ENCODE results near the gene CFAP97D2. TPM values are rescaled to one million over a fixed set of nuclear protein-coding genes. Genes with fewer than 3 reads are reported as not detected.

Gene CFAP97D2
- total RNA-seq, 1 donor from 2014 or later = not detected

GRCh38 chr13:114200399-114200911, 21.4 kb downstream of the CFAP97D2 start:
- DNase-seq = peak; percentile 22

GRCh38 chr13:114202581-114202980, 23.5 kb downstream of the CFAP97D2 start:
- no peak for DNase-seq

DNA sequence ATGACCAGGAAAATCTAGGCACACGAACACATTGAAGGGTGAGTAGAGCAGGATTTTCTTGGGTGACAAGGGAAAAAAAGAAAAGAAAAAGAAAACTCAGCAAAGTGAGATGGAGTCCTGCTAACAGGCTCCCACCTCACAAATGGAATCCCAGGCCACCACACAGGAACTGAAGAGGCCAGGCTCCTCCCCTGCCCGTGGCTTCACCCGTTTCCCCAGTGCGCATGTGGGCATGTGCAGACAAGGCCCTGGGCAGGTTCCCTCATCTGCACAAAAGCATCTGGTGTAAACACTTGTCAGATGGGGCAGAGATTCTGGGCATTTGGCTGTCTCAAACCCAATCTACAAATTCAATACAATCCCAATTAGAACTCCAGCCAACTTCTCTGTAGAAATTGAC, 24.5 kb downstream of the CFAP97D2 start:
- no peak for DNase-seq

DNA sequence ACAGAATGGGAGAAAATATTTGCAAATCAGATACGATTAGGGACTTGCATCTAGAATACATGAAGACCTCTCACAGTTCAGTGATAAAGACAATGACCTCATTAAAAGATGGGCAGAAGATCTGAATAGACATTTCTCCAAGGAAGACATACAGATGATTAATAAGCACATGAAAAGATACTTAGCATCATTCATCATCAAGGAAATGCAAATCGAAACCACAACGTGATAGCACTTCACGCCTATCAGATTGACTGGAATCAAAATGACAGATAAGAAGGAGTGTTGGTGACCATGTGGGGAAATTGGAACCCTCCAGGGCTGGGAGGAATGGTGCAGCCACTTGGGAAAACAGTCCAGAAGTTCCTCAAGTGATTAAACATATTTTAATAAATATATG, 25.8 kb downstream of the CFAP97D2 start:
- no peak for DNase-seq

- DNase-seq = no peak
Observed at GRCh38 chr13:114208134-114208533, 29.1 kb downstream of the CFAP97D2 start.

GRCh38 chr13:114211446-114212157, 32.5 kb downstream of the CFAP97D2 start:
- DNase-seq = no peak

GRCh38 chr13:114212158-114212495, 33.1 kb downstream of the CFAP97D2 start:
- no peak for DNase-seq

GRCh38 chr13:114213980-114214379, 34.9 kb downstream of the CFAP97D2 start:
- no peak for DNase-seq

DNA sequence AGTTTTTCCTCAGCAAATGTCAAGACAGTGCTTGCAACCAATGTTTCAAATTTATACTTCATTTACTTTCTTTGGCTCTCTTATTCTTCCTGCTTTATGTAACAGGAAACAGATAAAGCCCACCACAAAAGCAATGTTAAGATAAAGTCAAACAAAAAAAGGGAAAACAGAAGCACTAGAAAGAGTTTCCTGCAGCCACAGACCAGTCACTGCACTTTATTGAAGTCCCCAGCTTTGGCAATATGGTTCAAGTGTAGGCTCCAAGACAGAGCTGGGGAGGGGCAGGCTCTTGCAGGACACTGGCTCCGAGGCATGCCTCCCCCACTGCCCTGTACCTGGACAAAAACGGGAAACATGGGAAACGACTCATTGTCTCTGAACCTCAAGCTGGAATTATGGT, 40.3 kb downstream of the CFAP97D2 start:
- DNase-seq = no peak

GRCh38 chr13:114222461-114222968, 43.5 kb downstream of the CFAP97D2 start:
- DNase-seq = peak; percentile 32

GRCh38 chr13:114224201-114224600, 45.1 kb downstream of the CFAP97D2 start:
- no peak for DNase-seq

- DNase-seq = no peak
Observed at GRCh38 chr13:114225610-114226009, 46.6 kb downstream of the CFAP97D2 start.

DNA sequence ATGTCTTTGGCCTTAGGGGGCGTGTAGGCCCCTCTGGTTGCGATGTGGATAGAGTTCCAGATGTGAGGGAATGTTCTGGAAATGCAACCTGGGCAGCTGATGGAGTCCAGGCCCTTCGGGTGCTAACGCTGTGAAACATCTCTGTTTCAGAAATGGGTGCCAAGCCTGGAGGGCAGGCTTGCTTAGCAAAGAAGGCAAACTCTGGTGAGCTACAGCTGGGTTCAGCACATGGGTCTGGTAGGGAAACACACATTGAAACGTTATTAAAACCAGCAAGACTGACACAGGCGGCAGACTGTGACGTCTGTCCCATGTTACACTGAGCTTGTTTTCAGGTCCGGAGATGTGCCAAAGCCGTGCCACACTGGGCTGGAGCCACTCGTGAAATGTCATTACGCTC, 47.0 kb downstream of the CFAP97D2 start:
- DNase-seq = no peak

DNA sequence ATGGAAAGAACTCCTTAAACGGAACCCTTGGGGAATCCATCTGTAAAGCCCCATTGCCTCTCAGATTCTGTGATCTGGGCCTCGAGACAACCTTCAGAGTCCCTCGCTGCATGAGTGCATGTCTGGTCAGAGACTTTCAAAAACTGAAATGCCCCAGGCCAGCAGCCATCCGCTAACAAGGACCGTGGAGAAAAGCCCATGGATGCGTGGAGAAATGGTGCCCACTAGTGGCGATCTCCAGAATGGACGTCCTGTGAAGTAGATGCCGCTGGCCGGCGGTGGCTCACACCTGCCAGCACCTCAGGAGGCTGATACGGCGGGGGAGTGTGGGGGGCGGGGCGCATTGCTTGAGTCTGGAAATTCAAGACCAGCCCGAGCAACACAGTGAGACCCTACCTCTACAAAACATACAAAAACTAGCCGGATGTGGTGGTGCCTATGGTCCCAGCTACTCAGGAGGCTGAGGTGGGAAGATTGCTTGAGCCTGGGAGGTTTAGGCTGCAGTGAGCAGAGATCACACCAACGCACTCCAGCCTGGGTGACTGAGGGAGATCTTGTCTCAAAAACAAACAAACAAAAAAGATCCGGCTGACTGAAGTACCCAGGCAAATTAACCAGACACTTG, 47.8 kb downstream of the CFAP97D2 start:
- DNase-seq = peak; percentile 93

GRCh38 chr13:114227528-114227927, 48.5 kb downstream of the CFAP97D2 start:
- no peak for DNase-seq

- no peak for DNase-seq
Observed at GRCh38 chr13:114228176-114228575, 49.1 kb downstream of the CFAP97D2 start.

GRCh38 chr13:114229506-114229905, 50.4 kb downstream of the CFAP97D2 start:
- no peak for DNase-seq

- DNase-seq = no peak
Observed at GRCh38 chr13:114230117-114230516, 51.1 kb downstream of the CFAP97D2 start.

DNA sequence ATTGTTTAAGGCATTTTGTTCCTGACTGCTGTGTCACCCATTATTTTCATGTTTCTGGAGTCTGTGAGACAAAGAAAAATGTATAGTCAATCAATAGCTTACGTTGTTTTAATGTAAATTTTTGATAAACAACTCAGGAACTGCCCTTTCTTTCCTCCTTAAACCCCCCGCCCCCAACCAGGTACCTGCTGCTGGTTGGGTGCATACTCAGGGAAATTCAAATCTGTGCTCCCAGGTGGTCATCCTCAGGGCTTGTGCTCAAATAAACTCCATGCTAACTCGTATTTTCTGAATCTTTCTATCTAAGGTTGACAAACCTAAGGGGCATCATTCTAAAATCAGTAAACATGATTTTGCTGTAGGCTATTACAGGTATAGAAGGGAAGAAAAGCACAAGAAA, 51.5 kb downstream of the CFAP97D2 start:
- no peak for DNase-seq

DNA sequence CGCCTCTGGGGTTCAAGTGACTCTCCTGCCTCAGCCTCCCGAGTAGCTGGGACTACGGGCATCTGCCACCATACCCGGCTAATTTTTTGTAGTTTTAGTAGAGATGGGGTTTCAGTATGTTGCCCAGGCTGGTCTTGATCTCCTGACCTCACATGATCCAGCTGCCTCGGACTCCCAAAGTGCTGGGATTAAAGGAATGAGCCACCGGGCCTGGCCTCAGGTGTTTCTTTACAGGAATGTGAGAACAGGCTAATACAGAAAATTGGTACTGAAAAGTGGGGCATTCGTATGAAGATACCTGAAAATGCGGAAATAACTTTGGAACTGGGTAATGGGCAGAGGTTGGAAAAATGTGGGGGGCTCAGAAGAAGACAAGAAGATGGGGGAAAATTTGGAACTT, 52.8 kb downstream of the CFAP97D2 start:
- no peak for DNase-seq

- DNase-seq = no peak
Observed at GRCh38 chr13:114234266-114234644, 55.2 kb downstream of the CFAP97D2 start.

- peak; percentile 97 for DNase-seq
Observed at GRCh38 chr13:114234645-114235421, 55.8 kb downstream of the CFAP97D2 start, which contains the start of gene CDC16. TSS of gene CDC16 (plus strand) at chr13:114234897. CDS start at chr13:114235085, 188 bp downstream.

- DNase-seq = no peak
Observed at GRCh38 chr13:114235697-114236096, 56.6 kb downstream of the CFAP97D2 start.

All from tongue (tissue), 2 donors.